NCI-H82 (cell line): Measurements from ENCODE around the gene NKPD1.
A peak's percentile ranks its signal among the peaks of the same experiment; 100 is the strongest.

Experiments used
- DNase-seq: peaks from one replicate; lab custom pipeline; 2025; lab: John Stamatoyannopoulos, UW

Gene NKPD1, protein sequence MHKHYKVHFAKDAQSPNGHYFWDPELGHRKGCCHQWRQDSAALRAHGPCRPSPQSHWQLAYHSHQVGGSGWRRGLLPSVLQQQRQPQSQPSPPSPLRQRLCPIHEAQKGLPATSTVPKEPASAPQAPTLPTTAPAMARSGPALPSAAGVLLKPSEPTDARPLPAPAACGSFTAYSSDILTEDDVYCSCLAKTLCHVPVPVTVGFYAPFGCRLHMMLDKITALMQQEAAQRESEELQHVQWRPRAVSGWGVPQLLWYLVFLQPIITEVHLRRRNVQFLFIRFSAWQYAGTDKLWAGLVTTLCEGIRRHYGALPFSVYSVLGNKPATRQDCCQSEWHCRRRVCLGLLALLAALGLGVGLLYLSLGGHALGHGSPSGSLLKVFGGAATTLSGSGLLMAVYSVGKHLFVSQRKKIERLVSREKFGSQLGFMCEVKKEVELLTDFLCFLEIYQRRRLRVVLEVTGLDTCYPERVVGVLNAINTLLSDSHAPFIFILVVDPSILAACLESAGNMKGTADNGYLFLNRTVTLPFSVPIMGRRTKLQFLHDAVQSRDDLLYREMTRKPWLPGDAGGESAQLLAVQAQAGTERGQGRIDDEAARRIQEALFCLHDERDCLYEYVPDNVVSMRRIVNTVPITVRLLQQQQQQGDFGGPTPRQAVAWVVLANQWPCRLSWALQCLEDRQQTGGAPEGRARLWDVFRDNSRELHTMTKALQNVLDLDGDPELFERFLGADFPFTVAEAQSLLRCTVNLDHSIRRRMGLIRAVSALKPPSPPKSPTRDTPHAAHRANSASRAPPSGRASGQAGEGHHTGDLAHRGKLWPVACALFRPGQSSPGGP

DNA sequence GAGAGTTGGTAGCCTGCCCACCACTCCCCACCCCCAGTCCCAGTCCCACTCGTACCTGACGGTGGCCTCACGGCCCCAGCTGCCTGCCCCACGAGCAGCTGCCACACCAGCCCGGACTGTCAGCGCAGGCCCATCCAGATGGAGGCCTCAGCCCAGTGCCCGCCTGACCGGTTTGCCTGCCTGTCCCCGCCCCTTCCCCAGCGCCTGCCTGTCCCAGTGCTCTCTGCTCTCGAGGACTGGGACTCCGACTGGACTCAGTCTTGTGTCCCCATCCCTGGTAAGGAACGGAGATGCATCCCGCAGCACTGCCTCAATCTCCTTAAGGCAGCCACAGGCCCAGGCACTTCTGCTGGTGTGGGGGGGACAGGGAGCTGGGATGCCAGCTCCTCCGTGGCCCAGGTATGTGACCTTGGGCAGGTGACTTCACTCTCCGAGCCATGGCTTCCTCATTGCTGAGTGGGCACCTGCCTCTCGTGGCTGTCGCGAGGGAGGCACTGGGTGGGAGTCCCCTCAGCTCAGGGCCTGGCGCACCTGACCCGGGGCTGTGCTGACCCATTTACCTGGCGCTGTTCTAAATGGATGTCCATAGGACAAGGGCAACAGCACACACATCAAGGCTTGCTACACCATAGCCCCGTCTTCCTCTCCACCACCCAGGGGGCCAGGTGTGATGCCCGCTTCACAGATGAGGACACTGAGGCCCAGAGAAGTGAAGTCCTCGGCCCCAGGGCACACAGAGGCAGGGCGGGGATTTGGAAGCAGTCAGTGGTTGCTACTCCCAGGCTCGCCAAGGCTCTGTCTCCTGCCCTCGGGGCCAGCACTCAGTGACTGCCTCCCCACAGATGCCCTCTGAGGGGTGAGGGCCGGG lies at the start of gene NKPD1:
Gene NKPD1 (minus strand): TSS at position 113 of the 868 bp plus-strand sequence. CDS start 832 bp downstream, outside the sequence.
- no peak for DNase-seq

DNA sequence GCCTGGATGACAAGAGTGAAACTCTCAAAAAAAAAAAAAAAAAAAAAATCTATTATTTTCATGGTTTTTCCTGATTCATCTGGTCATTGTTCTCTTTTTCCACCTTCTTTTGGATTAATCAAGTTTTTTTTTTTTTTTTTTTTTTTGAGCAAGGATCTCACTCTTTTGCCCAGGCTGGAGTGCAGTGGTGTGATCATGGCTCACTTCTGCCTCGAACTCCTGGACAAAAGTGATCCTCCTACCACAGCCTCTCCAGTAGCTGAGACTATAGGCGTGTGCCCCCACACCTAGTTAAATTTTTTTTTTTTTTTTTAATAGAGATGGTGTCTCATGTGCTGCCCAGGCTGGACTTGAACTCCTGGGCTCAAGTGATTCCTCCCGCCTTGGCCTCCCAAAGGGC lies 45.5 kb upstream of the NKPD1 start:
- DNase-seq: no peak

GRCh38 chr19:45205810-45206209 lies 45.0 kb upstream of the NKPD1 start:
- no peak for DNase-seq

GRCh38 chr19:45202637-45203036 lies 41.9 kb upstream of the NKPD1 start:
- no peak for DNase-seq

- DNase-seq: peak; percentile 58
Observed at GRCh38 chr19:45200568-45200967, 39.8 kb upstream of the NKPD1 start.

GRCh38 chr19:45195764-45196163 lies 35.0 kb upstream of the NKPD1 start:
- DNase-seq: peak; percentile 24

DNA sequence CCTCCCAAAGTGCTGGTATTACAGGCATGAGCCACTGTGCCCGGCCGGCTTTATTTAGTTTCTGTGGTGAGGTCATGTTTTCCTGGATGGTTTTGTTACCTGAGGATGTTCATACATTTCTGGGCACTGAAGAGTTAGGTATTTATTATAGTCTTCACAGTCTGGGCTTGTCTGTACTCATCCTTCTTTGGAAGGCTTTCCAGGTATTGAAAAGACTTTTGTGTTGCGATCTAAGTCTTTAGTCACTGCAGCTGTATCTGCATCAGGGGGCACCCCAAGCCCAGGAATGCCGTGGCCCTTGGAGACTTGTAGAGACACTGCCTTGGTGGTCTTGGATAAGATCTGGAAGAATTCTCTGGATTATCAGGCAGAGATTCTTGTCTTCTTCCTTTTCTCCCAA lies 30.6 kb upstream of the NKPD1 start:
- no peak for DNase-seq

DNA sequence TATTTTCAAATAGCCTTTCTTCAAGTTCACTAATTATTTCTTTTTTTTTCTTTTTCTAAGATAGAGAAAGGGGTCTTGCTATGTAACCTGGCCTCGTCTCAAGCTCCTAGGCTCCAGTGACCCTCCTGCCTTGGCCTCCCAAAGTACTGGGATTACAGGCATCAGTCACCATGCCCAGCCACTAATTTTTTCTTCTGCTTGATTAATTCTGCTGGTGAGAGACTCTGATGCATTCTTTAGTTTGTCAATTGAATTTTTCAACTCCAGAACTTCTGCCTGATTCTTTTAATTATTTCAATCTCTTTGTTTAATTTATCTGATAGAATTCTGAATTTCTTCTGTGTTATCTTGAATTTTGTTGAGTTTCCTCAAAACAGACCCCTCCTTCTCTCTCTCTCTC lies 29.2 kb upstream of the NKPD1 start:
- no peak for DNase-seq

- peak; percentile 71 for DNase-seq
Observed at GRCh38 chr19:45187421-45188100, 26.8 kb upstream of the NKPD1 start.

DNA sequence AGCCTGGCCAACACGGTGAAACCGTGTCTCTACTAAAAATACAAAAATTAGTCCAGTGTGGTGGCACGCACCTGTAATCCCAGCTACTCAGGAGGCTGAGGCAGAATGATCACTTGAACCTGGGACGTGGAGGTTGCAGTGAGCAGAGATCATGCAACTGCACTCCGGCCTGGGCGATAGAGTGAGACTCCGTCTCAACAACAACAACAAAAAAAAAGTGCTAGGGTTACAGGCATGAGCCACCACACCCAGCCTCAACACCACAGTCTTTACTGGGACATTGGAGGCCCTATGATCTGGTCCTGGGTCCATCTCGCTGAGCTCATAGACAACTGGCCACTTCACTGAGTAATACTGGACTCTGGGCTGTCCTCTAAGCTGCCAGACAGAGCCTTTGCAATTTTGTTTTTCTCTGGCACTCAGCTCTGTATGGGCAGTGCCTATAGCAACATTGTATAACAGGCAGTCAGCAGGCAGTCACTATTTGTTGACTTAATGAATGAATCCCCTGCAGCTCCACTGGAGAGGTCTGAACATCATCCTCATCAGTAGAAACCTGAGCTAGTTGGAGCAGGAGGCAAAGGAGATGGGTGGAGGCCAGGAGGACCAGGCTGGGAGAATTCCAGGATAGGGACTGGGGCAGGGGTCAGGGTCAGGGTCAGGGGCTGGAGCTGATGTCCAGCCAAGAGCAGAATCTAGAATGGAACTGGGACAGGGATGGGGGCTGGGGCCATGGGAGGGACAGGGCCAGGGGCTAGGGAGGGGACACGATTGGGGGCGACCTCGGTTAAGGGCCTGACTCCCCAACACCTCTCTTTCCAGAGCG lies 25.9 kb upstream of the NKPD1 start:
- no peak for DNase-seq

DNA sequence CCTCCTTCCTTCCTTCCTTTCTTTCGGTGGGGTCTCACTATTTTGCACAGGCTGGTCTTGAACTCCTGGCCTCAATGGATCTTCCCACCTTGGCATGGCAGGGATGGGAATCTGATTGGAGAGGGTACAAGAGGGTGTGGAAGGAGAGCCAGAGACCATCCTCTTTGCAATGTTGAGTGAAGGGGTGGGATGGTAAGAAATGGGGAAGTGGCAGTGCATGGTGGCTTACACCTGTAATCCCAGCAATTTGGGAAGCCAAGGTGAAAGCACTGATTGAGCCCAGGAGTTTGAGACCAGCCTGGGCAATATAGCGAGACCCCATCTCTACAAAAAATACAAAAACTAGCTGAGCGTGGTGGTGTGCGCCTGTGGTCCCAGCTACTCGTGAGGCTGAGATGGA lies 23.3 kb upstream of the NKPD1 start:
- no peak for DNase-seq

- DNase-seq: no peak
Observed at GRCh38 chr19:45182758-45183157, 22.0 kb upstream of the NKPD1 start.

- no peak for DNase-seq
Observed at GRCh38 chr19:45180936-45181335, 20.2 kb upstream of the NKPD1 start.

DNA sequence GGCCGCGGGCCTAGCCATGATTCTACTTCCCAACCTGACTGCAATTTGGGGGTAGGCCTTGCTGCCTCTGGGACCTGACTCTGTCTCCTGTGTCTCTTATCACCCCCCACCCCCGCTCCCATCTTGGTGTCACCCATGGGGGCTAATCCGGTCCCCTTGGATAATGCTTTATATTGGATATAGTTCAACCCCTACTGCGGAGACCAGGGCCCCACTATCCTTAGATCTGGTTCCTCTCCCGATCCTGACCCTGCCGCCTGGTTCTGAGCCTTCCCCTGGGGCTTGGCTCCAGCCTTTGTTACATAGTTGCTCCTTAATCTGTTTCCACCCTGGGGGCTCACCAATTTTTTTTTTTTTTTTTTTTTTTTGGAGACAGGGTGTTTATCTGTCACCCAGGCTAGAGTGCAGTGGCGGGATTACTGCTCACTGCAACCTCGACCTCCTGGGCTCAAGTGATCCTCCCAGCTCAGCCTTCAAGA lies 19.1 kb upstream of the NKPD1 start:
- peak; percentile 61 for DNase-seq

GRCh38 chr19:45179072-45179891 lies 18.5 kb upstream of the NKPD1 start:
- peak; percentile 63 for DNase-seq

DNA sequence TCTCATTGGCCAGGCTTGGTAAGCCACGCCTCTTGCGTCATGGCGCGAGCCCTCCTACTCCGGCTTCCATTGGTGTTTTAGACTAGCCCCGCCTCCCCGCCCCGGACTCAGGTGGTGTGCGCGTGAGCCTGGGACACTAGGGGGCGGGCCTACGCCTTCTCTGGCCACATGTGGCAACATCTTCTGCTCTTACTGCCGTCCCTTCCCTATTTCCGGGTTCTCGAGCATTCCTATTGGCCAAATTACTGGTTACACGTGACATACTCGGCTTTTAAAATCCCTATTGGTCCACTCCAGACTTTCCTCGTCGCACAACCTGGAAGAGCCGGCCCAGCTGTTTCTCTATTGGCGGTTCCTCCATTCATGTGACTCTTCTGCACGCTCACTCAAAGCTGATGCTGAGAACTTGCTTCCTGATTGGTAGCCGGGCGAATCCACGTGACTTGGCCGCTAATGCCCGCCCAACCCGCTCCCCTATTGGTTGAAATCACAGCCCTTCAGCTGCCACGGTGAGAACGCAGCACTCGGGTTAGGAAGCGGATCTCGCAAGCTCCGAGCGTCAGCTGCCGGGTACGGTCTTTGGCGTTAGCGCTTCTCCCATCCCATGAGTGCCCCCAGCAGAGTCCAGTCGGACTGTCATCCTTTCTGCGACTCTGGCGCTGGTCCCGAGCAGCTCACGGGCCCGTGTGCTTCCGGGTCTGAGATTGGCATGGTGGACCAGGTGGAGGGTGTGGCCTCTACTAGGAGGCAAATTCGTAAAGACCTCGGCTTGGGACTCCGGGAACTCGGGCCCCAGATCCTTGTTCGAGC lies 17.7 kb upstream of the NKPD1 start, which contains the start of gene BLOC1S3:
Gene BLOC1S3 (plus strand): TSS at position 523 of the 810 bp plus-strand sequence. CDS start 513 bp downstream, outside the sequence.
- peak; percentile 100 for DNase-seq

DNA sequence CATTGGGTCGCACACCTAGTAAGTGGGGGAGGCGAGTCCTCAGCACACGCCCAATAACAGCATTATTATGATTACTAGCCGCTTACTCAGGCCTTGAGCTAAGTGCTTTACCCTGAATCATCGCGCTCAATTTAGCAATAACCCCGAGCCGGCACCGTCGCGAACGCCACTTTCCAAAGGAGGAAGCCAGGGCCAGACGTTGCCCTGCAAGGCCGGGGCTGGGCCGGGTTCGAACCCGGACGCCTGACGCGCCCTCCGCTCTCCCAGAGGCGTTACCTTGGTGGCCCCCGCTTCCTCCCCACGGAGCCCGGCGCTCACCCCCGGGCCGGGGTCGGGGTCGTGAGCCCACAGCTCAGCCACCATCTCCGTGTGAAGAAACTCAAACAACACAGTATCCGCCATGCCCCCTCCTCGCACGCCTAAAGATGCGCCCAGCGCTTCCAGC lies 17.1 kb upstream of the NKPD1 start, which contains the start of gene TRAPPC6A:
Gene TRAPPC6A (minus strand): TSS at position 421 of the 445 bp plus-strand sequence. CDS start 19 bp downstream, at position 402.
- peak; percentile 73 for DNase-seq
